SU-DHL-6 (cell line): ENCODE measurements around the gene RASGRF1.

ENCODE experiments used
- EZH2phosphoT487 ChIP-seq: fragments of 200-600 bp; sonication (generic), shearing (Covaris generic); conservative IDR thresholded peaks from 2 replicates; pipeline ENCODE4 v1.6.1; 2018; ENCODE audit warnings: mild to moderate bottlenecking, antibody characterized with exemption, low read length, moderate library complexity, mixed read lengths
- TF ChIP-seq, protein P1 (sequence below): fragments of 200-600 bp; sonication (generic); IDR thresholded peaks from one replicate; pipeline ENCODE4 v1.5.1; 2017; ENCODE audit warnings: antibody characterized with exemption, mild to moderate bottlenecking, low read length, moderate library complexity; ENCODE audit not compliant: insufficient read depth, poor library complexity, severe bottlenecking

DNA sequence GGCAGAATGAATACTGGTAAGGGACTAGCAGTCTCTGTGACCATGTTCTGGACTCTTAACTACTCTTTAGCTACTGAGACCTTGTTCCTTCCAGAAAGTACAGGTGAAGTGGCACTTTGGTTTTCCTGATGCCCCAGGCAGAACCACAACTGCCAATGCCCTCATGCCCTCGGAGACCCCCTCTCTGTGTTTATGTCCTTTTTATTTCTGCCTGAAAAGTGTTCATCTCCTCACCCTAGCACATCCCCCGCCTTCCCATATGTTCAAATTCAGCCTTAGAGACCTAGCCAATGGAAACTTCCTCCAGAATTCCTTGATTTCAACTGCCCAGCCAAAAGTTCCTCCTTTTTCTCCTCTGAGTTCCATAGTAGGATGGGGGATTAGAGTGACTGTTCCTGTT, 23.3 kb upstream of the RASGRF1 start:
- TF ChIP-seq, protein P1, sequence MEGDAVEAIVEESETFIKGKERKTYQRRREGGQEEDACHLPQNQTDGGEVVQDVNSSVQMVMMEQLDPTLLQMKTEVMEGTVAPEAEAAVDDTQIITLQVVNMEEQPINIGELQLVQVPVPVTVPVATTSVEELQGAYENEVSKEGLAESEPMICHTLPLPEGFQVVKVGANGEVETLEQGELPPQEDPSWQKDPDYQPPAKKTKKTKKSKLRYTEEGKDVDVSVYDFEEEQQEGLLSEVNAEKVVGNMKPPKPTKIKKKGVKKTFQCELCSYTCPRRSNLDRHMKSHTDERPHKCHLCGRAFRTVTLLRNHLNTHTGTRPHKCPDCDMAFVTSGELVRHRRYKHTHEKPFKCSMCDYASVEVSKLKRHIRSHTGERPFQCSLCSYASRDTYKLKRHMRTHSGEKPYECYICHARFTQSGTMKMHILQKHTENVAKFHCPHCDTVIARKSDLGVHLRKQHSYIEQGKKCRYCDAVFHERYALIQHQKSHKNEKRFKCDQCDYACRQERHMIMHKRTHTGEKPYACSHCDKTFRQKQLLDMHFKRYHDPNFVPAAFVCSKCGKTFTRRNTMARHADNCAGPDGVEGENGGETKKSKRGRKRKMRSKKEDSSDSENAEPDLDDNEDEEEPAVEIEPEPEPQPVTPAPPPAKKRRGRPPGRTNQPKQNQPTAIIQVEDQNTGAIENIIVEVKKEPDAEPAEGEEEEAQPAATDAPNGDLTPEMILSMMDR: no peak
- TF ChIP-seq EZH2phosphoT487: no peak
